Neural cell (in vitro differentiated cells): ENCODE measurements around the gene RPL36. TPM values are rescaled to one million over a fixed set of nuclear protein-coding genes. Genes with fewer than 3 reads are reported as not detected.

Experiments used
- H2AFZ ChIP-seq: fragments of 200-600, 300-800 bp; sonication (generic), shearing (Covaris generic); 2 replicates; pipeline ENCODE4 v1.6.0; 2014; ENCODE audit warnings: low read depth, mild to moderate bottlenecking, antibody characterized with exemption, low read length, moderate library complexity
- H3F3A ChIP-seq: fragments of 200-600 bp; shearing (Covaris generic); 2 replicates; pipeline ENCODE4 v1.6.1; 2016; ENCODE audit warnings: mild to moderate bottlenecking, moderate library complexity, mixed read lengths, antibody characterized with exemption, low read length; ENCODE audit not compliant: insufficient read depth, poor library complexity, severe bottlenecking
- H3K27ac ChIP-seq: fragments of 200-600, 300-800 bp; sonication (generic), shearing (Covaris generic); 2 replicates; pipeline ENCODE4 v1.5.1; 2014; ENCODE audit warnings: mild to moderate bottlenecking, low read length, moderate library complexity
- H3K27me3 ChIP-seq: fragments of 300-800, 200-600 bp; sonication (generic), shearing (Covaris generic); 2 replicates; pipeline ENCODE4 v1.6.0; 2014; ENCODE audit warnings: mild to moderate bottlenecking, low read depth, low read length, moderate library complexity; ENCODE audit not compliant: insufficient read depth
- H3K36me3 ChIP-seq: fragments of 300-800, 200-600 bp; sonication (generic), shearing (Covaris generic); 2 replicates; pipeline ENCODE4 v1.5.1; 2014; ENCODE audit warnings: mild to moderate bottlenecking, antibody characterized with exemption, low read length, moderate library complexity; ENCODE audit not compliant: insufficient read depth
- H3K4me2 ChIP-seq: fragments of 300-800, 200-600 bp; sonication (generic), shearing (Covaris generic); 2 replicates; pipeline ENCODE4 v1.6.0; 2014; ENCODE audit warnings: mild to moderate bottlenecking, low read length
- H3K4me3 ChIP-seq: fragments of 300-800, 200-600 bp; sonication (generic), shearing (Covaris generic); 2 replicates; pipeline ENCODE4 v1.5.1; 2014; ENCODE audit warnings: mild to moderate bottlenecking, low read length, moderate library complexity
- H3K79me2 ChIP-seq: fragments of 200-600 bp; shearing (Covaris generic); replicated peaks from 2 replicates; pipeline ENCODE4 v1.6.0; 2014; ENCODE audit warnings: mild to moderate bottlenecking, low read length, moderate library complexity; ENCODE audit not compliant: insufficient read depth
- H3K9ac ChIP-seq: fragments of 300-800, 200-600 bp; sonication (generic), shearing (Covaris generic); 2 replicates; pipeline ENCODE4 v1.6.1; 2016; ENCODE audit warnings: mild to moderate bottlenecking, low read length, mixed read lengths
- H3K9me2 ChIP-seq: fragments of 200-600 bp; shearing (Covaris generic); 2 replicates; pipeline ENCODE4 v1.6.1; 2016; ENCODE audit warnings: mild to moderate bottlenecking, low read length, mixed read lengths; ENCODE audit not compliant: insufficient read depth
- H3K9me3 ChIP-seq: fragments of 200-600, 300-800 bp; sonication (generic), shearing (Covaris generic); 2 replicates; pipeline ENCODE4 v1.6.1; 2016; ENCODE audit warnings: mild to moderate bottlenecking, mixed run types, low read length, moderate library complexity, mixed read lengths
- H4K20me1 ChIP-seq: fragments of 200-600 bp; shearing (Covaris generic); 2 replicates; pipeline ENCODE4 v1.6.1; 2016; ENCODE audit warnings: mild to moderate bottlenecking, mixed run types; ENCODE audit not compliant: insufficient read depth
- EP300 ChIP-seq: fragments of 450-650 bp; conservative IDR thresholded peaks from 2 replicates; pipeline ENCODE4 v1.6.1; 2014; ENCODE audit warnings: antibody characterized with exemption, mild to moderate bottlenecking, moderate library complexity; ENCODE audit not compliant: poor library complexity, severe bottlenecking
- EZH2 ChIP-seq: fragments of 200-600, 300-800 bp; shearing (Covaris generic), sonication (generic); IDR thresholded peaks from 2 replicates; pipeline ENCODE4 v1.6.1; 2014; ENCODE audit warnings: antibody characterized with exemption, low read length, borderline replicate concordance, mild to moderate bottlenecking; ENCODE audit not compliant: insufficient read depth, poor library complexity, severe bottlenecking
- MXI1 ChIP-seq: fragments of 450-650 bp; conservative IDR thresholded peaks from 2 replicates; pipeline ENCODE4 v1.6.1; 2014; ENCODE audit warnings: antibody characterized with exemption, mild to moderate bottlenecking; ENCODE audit not compliant: poor library complexity, severe bottlenecking
- POLR2AphosphoS5 ChIP-seq: IDR thresholded peaks from 2 replicates; pipeline ENCODE4 v1.6.1; 2012
- RAD21 ChIP-seq: fragments of 450-650 bp; conservative IDR thresholded peaks from 2 replicates; pipeline ENCODE4 v1.6.1; 2014; ENCODE audit warnings: antibody characterized with exemption, mild to moderate bottlenecking, moderate library complexity
- SMC3 ChIP-seq: fragments of 450-650 bp; conservative IDR thresholded peaks from 2 replicates; pipeline ENCODE4 v1.6.1; 2014; ENCODE audit warnings: antibody characterized with exemption, mild to moderate bottlenecking, moderate library complexity; ENCODE audit not compliant: poor library complexity
- TAF1 ChIP-seq: IDR thresholded peaks from 2 replicates; pipeline ENCODE4 v1.6.1; 2012; ENCODE audit warnings: low read depth
- polyA plus RNA-seq: library from polyadenylated mRNA; depleted of rRNA; stranded (reverse); fragments of >200 nt; gene quantifications from 2 replicates; pipeline ENCODE4 v1.2.3, GENCODE V29; 2014
- TF ChIP-seq, protein P1 (sequence below): fragments of 450-650 bp; IDR thresholded peaks from 2 replicates; pipeline ENCODE4 v1.5.1; 2014; ENCODE audit warnings: antibody characterized with exemption, mild to moderate bottlenecking, moderate library complexity; ENCODE audit not compliant: poor library complexity, severe bottlenecking
- TF ChIP-seq, protein P2 (sequence below): IDR thresholded peaks from 2 replicates; pipeline ENCODE4 v1.6.1; 2012; ENCODE audit warnings: borderline replicate concordance

The RPL36 gene
- polyA plus RNA-seq, 1 donor from 2014 or later, result 358 TPM

GRCh38 chr19:5644037-5644436, 46.1 kb upstream of the RPL36 start:
- Histone ChIP-seq H3K27me3 (no peaks in the 10 kb centered on the region), H3K4me2 (no peak overlapping the region), H3K9me3 (no peaks in the 10 kb centered on the region), H3K79me2 (peaks cover 67% of the 10 kb centered on the region), H3K9me2 (no peaks in the 10 kb centered on the region), H2AFZ (no peak overlapping the region), H4K20me1 (peaks cover 13% of the 10 kb centered on the region), H3K27ac (no peak overlapping the region), H3K9ac (no peak overlapping the region), H3K36me3 (peaks cover 5% of the 10 kb centered on the region), H3F3A (no peaks in the 10 kb centered on the region), H3K4me3 (no peak overlapping the region)
- TF ChIP-seq POLR2AphosphoS5 (no peak), EP300 (no peak)
- TF ChIP-seq, protein P1, sequence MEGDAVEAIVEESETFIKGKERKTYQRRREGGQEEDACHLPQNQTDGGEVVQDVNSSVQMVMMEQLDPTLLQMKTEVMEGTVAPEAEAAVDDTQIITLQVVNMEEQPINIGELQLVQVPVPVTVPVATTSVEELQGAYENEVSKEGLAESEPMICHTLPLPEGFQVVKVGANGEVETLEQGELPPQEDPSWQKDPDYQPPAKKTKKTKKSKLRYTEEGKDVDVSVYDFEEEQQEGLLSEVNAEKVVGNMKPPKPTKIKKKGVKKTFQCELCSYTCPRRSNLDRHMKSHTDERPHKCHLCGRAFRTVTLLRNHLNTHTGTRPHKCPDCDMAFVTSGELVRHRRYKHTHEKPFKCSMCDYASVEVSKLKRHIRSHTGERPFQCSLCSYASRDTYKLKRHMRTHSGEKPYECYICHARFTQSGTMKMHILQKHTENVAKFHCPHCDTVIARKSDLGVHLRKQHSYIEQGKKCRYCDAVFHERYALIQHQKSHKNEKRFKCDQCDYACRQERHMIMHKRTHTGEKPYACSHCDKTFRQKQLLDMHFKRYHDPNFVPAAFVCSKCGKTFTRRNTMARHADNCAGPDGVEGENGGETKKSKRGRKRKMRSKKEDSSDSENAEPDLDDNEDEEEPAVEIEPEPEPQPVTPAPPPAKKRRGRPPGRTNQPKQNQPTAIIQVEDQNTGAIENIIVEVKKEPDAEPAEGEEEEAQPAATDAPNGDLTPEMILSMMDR, result no peak
- TF ChIP-seq, protein P2, sequence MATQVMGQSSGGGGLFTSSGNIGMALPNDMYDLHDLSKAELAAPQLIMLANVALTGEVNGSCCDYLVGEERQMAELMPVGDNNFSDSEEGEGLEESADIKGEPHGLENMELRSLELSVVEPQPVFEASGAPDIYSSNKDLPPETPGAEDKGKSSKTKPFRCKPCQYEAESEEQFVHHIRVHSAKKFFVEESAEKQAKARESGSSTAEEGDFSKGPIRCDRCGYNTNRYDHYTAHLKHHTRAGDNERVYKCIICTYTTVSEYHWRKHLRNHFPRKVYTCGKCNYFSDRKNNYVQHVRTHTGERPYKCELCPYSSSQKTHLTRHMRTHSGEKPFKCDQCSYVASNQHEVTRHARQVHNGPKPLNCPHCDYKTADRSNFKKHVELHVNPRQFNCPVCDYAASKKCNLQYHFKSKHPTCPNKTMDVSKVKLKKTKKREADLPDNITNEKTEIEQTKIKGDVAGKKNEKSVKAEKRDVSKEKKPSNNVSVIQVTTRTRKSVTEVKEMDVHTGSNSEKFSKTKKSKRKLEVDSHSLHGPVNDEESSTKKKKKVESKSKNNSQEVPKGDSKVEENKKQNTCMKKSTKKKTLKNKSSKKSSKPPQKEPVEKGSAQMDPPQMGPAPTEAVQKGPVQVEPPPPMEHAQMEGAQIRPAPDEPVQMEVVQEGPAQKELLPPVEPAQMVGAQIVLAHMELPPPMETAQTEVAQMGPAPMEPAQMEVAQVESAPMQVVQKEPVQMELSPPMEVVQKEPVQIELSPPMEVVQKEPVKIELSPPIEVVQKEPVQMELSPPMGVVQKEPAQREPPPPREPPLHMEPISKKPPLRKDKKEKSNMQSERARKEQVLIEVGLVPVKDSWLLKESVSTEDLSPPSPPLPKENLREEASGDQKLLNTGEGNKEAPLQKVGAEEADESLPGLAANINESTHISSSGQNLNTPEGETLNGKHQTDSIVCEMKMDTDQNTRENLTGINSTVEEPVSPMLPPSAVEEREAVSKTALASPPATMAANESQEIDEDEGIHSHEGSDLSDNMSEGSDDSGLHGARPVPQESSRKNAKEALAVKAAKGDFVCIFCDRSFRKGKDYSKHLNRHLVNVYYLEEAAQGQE, result no peak

- Histone ChIP-seq H3F3A (no peaks in the 10 kb centered on the region), H3K79me2 (peaks cover 59% of the 10 kb centered on the region), H3K4me3 (no peak overlapping the region), H3K9me3 (no peaks in the 10 kb centered on the region), H4K20me1 (peaks cover 13% of the 10 kb centered on the region), H3K9ac (no peak overlapping the region), H3K36me3 (peaks cover 5% of the 10 kb centered on the region), H2AFZ (no peak overlapping the region), H3K9me2 (no peaks in the 10 kb centered on the region), H3K4me2 (no peak overlapping the region), H3K27me3 (no peaks in the 10 kb centered on the region), H3K27ac (no peak overlapping the region)
- TF ChIP-seq, protein P1, result no peak
- no peak for TF ChIP-seq RAD21
- TF ChIP-seq TAF1, result no peak
- no peak for TF ChIP-seq EZH2
- no peak for TF ChIP-seq SMC3
- TF ChIP-seq MXI1, result no peak
- no peak for TF ChIP-seq EP300
- TF ChIP-seq, protein P2, result no peak
- no peak for TF ChIP-seq POLR2AphosphoS5
Observed at GRCh38 chr19:5645409-5645808, 44.7 kb upstream of the RPL36 start.
